GM18508 (cell line): ENCODE results near the gene DIP2A.
"Not testable (repeated sequence)": the region's sequence is repeated elsewhere in the genome, so short reads cannot be mapped to it uniquely, and the experiment has no call there.

Source experiments
- ATAC-seq: cut with Tn5 transposase; IDR thresholded peaks from one replicate; pipeline ENCODE4 v1.9.1; 2021; ENCODE audit warnings: moderate number of reproducible peaks; ENCODE audit not compliant: insufficient read depth, unreplicated experiment

The DIP2A gene

DNA sequence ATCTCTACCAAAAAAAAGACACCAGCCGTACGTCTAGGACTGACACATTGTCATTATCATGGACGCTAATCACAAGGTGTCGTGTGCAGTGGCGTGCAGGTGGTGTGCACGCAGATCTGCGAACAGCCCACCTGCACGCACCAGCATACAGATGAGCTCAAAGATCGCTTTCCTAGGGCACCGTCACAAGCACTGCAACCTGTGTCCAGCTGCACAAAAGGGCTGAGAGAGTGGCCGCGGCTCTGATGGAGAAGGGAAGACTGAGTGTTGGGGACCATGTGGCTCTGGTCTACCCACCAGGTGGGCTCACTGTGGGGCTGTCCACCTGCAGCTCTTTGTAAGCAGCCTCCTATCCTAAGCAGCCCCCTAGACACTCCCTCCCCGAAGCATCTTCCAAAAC, 95.3 kb downstream of the DIP2A start:
- ATAC-seq: no peak

GRCh38 chr21:46554431-46555224, 95.9 kb downstream of the DIP2A start:
- no peak for ATAC-seq

DNA sequence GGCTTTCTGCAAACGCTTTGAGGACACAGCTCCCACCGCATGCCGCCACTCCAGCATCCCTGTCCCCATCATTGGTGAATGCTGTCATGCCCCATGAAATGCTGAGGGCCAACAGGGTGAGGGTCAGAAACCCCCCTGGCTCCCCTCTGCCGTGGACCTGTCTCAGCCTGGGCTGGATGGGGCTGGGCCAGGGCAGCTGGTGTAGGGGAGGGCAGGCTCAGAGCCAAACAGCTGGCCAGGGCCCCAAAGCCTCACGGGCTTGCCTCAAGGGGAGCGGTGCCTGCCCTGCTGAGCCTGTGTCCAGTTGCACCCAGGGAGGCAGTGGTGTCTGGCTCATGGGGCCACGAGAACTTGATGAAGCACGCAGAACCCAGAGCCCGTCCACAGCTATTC, 96.5 kb downstream of the DIP2A start:
- ATAC-seq: no peak

- ATAC-seq: no peak
Observed at GRCh38 chr21:46555678-46556077, 97.0 kb downstream of the DIP2A start.

DNA sequence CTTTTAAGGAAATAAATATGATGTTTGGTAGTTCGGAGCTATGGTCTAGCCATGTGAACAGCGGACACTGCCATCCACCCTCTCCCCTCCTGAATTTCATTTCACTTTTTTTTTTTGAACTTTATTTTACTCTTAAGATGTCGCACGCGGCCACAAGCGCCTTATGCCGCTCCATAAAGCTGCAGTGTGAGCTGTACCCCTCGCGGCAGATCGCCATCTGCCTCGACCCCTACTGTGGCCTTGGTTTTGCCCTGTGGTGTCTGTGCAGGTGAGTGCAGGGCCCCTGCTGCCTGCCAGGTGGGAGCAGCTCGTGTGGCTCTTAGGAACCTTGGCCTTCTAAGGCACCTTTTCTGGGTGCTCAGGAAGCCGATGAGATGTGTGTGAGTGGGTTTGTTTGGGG, 98.1 kb downstream of the DIP2A start:
- ATAC-seq: no peak

DNA sequence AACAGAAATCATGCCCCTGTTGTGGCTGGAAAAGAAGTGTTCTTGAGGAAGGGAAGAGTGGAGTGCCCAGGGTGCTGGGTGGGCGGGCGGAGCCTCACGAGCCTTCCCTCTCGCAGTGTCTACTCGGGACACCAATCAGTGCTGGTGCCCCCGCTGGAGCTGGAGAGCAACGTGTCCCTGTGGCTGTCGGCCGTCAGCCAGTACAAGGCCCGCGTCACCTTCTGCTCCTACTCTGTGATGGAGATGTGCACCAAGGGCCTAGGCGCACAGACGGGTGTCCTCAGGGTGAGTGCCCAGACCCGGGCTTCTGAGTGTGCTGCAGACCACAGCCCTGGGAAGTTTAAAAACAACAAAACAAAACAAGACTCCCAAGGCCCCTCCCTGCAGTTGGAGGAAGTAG, 98.8 kb downstream of the DIP2A start:
- no peak for ATAC-seq

DNA sequence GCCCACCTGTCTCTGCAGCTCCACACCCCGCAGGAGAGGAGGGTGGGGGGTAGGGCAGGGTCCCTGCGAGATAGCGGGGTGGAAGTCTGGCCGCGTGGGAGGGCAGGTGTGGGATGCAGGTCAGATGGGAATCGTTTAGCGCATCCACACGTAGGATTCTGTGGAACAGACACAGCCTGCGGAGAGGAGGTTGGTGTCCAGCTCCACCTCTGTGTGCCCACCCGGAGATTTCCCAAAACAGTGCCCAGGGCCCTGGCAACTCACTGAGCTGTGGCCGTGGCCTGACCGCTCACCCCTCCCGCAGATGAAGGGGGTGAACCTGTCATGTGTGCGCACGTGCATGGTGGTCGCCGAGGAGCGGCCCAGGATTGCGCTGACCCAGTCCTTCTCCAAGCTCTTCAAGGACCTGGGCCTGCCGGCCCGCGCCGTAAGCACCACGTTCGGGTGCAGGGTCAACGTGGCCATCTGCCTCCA, 99.3 kb downstream of the DIP2A start:
- no peak for ATAC-seq

DNA sequence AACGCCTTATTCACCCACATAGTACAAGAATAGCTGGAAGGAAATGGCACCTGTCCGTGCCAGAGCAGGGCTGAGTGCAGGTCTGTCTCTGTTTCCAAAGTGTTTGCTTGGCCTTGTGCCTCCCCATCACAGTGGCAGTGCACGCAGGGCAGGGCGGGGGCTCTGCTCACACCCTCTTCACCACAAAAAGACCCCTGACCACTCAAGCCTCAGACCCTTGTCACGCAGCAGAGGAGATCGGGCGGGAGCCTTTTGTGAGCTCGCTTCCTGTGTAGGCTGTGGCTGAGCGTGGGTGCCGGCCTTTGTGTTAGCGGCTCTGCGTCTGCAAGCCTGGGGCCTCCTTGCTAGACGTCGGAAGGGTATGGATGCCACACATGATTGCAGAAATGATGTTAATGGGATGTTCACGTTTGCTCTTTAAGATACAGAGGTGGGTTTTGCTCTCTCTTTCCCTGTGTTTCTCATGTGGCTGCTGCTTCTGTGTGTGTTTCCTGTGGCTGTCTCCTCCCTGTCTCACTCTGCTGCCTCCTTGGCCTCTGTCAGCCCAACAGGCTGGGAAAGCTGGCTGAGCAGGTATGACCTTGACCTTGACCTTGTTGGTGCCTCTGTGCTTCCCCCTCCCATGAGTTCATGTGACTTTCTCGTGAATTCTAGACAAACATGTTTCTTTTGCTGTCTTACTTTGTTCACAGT, 100.7 kb downstream of the DIP2A start:
- ATAC-seq: no peak

GRCh38 chr21:46560568-46561444, 102.1 kb downstream of the DIP2A start:
- no peak for ATAC-seq

GRCh38 chr21:46561445-46562090, 102.9 kb downstream of the DIP2A start:
- ATAC-seq: no peak

- no peak for ATAC-seq
Observed at GRCh38 chr21:46562472-46562871, 103.8 kb downstream of the DIP2A start.

GRCh38 chr21:46562964-46563607, 104.4 kb downstream of the DIP2A start:
- ATAC-seq: no peak

- ATAC-seq: no peak
Observed at GRCh38 chr21:46564391-46564790, 105.7 kb downstream of the DIP2A start.

DNA sequence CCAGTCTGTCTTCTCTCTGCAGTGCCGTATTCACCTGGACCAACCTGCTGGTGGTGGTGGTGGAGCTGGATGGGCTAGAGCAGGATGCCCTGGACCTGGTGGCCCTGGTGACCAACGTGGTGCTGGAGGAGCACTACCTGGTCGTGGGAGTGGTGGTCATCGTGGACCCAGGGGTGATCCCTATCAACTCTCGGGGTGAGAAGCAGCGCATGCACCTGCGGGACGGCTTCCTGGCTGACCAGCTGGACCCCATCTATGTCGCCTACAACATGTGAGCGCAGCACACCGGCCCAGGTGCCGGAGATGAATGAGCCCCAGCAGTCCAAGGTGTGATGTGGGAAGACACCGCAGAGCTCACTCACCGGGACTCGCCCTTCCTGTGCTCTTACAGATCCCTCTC, 108.7 kb downstream of the DIP2A start:
- no peak for ATAC-seq

- ATAC-seq: no peak
Observed at GRCh38 chr21:46568562-46568961, 109.9 kb downstream of the DIP2A start.

DNA sequence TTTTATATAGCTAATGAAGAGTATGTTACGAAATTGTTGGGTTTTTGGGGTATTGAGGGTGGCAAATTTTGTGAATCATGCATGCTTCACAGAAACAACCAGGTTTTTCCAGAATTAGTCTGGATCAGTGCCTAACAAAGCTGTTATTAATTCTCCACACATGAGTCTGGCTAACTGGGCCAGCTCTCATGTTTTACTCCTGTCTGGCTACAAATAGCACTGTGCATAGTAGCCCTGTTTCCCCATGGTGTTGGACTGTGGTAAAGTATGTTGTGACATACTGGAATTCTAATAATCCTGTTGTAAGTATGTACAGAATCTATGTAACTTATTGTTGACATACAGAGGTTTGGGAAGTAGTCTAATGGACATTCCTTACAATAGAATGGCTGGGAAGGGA, 110.4 kb downstream of the DIP2A start:
- no peak for ATAC-seq

- ATAC-seq: no peak
Observed at GRCh38 chr21:46570119-46570518, 111.4 kb downstream of the DIP2A start.

GRCh38 chr21:46570631-46571030, 111.9 kb downstream of the DIP2A start:
- ATAC-seq: no peak

- ATAC-seq: no peak
Observed at GRCh38 chr21:46572850-46573249, 114.2 kb downstream of the DIP2A start.

- not testable (repeated sequence) for ATAC-seq
Observed at GRCh38 chr21:46577786-46578185, 119.1 kb downstream of the DIP2A start.
